CD4-positive, alpha-beta T cell treated with Interleukin-12 subunit alpha and Interleukin-12 subunit beta, for 1 hour (primary cell): ENCODE measurements around the gene POLE.

Source experiments
- DNase-seq: peaks from one replicate; pipeline ENCODE4 v3.0.0-alpha.2; 2020

Gene POLE, protein sequence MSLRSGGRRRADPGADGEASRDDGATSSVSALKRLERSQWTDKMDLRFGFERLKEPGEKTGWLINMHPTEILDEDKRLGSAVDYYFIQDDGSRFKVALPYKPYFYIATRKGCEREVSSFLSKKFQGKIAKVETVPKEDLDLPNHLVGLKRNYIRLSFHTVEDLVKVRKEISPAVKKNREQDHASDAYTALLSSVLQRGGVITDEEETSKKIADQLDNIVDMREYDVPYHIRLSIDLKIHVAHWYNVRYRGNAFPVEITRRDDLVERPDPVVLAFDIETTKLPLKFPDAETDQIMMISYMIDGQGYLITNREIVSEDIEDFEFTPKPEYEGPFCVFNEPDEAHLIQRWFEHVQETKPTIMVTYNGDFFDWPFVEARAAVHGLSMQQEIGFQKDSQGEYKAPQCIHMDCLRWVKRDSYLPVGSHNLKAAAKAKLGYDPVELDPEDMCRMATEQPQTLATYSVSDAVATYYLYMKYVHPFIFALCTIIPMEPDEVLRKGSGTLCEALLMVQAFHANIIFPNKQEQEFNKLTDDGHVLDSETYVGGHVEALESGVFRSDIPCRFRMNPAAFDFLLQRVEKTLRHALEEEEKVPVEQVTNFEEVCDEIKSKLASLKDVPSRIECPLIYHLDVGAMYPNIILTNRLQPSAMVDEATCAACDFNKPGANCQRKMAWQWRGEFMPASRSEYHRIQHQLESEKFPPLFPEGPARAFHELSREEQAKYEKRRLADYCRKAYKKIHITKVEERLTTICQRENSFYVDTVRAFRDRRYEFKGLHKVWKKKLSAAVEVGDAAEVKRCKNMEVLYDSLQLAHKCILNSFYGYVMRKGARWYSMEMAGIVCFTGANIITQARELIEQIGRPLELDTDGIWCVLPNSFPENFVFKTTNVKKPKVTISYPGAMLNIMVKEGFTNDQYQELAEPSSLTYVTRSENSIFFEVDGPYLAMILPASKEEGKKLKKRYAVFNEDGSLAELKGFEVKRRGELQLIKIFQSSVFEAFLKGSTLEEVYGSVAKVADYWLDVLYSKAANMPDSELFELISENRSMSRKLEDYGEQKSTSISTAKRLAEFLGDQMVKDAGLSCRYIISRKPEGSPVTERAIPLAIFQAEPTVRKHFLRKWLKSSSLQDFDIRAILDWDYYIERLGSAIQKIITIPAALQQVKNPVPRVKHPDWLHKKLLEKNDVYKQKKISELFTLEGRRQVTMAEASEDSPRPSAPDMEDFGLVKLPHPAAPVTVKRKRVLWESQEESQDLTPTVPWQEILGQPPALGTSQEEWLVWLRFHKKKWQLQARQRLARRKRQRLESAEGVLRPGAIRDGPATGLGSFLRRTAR (N-terminal part only)

DNA sequence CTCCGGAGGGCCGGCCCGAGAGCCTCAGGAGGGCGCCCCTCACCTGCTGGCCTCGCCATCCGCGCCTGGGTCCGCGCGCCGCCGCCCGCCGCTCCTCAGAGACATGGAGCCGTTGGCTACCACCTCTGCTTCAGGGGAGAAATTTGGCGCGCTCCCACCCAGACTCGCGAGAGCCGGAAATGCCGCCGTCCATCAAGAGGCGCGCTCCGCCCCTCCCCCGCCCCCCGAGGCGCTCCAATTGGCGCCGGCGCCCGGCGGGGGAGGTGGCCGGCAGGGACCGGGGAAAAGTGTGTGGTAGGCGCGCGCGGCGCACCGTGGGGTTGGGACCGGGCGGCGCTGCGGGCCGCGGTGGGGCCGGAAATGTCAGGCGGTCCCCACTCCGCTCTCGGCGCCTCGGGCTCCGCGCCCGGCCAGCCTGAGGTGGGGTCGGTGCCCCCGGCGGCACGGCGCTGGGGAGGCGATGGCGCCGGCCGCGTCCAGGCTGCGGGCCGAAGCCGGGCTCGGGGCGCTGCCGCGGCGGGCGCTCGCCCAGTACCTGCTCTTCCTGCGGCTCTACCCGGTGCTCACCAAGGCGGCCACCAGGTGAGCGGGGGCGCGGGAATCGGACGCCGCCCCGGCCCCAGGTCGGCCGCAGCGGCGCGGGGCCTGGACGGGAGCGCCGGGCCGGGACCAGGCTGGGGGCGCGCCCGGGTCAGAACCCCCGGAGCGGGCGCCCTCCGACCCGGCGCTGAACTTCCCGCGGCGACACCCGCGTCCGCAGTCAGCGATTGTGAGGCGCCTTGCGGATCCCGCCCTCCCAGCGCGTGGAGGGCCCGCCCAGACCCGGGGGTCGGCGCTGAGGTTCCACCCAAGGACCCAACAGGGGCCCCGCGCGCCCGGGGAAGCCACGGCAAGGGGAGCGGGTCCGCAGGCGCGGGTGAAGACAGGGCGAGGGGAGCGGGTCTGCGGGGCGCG lies at the start of gene POLE, which contains the start of gene PXMP2:
Gene POLE (minus strand): TSS at position 132 of the 954 bp plus-strand sequence. CDS start 27 bp downstream, at position 105.
Gene PXMP2 (plus strand): TSS at position 377 of the 954 bp plus-strand sequence. CDS start 84 bp downstream, at position 461.
- DNase-seq: peak; percentile 95

DNA sequence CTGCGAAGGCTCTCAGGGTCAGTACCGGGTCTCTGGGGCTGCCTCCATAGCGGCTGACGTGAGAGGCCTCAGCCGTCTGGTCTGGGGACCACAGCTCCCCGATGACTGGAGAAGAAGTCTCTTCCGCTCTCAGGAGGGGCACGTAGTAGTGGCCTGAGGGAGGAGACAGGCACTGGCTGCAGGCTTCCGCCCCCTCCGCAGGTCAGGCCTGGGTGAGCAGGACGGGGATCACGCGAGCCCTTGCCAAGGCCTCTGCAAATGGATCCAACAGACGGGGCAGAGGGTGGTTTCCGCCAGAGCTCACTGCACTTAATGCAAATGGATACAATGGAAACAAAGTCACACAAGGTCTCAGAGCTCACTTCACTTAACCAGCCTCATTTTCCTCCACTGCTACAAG lies 49.8 kb upstream of the POLE start:
- DNase-seq: no peak

DNA sequence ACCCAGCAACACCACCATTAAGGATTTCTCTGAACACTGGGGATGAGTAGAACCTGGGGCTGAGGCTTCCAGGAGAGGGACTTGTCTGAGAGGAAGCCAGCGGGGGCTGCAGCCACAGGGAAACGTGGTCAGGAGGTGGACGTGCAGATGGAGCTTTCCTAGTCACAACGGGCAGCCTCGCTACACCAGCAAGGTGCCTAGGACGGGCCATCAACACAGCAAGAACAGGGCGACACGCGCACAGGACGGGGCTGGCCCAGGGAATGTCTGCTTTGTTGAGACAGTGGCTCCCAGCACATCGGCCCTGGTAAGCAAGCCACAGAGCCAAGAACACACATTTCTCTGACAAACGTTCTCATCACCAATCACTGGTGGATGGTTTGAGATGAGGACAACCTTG lies 49.2 kb upstream of the POLE start:
- DNase-seq: no peak

DNA sequence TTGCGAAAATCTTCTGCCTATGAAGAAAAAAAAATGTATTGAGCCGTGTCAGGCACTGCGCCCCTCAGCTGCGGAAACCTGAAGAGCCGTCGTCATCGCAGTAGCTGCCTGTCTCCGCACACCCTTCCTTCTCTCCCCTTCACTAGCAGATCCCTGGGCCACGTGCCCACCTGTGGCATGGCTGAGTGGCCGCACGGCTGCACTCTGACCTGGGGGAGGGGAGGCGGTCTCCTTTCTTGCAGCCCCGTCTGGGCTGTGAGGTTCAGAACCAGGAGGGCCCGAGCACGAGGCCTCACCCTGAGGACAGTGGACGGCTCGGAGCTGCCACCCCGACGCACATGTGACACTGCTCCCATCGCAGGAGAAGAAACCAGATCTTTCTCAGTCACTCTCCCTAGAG lies 48.4 kb upstream of the POLE start:
- DNase-seq: no peak

DNA sequence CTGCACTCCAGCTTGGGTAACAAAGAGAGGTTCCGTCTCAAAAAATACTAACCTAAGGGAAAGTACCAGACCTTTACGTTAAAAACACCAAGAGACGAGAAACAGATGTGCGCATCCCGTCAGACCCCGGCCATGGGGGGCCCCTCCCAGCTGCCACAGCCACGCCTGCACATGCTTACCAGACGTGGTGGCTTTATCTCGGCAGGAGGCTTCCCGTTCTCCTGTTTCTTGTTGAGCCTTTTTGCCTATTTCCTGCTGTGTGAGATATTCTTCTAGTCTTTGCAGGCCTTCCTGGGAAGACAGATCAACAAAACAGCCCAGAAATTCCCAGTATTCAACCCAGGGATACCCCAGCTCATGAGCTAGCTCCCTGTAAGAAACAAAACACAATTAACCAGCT lies 47.1 kb upstream of the POLE start:
- DNase-seq: no peak

DNA sequence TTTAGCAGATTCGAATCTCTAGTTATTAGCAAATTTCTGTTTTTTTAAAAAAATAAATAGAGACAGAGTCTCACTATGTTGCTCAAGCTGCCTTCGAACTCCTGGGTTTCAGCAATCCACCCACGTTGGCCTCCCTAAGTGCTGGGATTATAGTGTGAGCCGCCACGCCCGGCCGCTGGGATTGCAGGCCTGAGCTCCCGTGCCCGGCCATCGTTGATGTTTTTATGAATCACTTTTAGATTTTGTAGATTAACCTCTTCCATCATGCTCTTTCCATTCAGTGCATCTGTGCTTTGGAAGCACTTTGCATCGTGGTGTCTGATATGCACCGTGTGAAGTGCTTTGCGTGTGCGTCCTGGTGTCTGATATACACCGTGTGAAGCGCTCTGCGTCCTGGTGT lies 44.4 kb upstream of the POLE start:
- no peak for DNase-seq

DNA sequence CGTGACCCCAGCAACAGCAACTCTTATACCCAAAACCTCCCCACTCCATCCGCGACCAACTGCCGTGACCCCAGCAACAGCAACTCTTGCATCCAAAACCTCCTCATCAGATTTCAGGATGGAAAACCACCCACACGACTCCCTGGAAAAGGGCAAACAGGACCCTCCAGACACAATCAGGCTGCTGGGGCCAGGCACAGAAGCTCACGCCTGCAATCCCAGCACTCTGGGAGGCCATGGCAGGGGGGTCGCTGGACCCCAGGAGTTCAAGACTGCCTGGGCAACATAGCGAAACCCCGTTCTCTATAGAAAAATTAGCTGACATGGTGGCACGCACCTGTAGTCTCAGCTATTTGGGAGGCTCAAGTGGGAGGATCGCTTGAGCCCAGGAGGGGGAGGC lies 43.2 kb upstream of the POLE start:
- DNase-seq: no peak

DNA sequence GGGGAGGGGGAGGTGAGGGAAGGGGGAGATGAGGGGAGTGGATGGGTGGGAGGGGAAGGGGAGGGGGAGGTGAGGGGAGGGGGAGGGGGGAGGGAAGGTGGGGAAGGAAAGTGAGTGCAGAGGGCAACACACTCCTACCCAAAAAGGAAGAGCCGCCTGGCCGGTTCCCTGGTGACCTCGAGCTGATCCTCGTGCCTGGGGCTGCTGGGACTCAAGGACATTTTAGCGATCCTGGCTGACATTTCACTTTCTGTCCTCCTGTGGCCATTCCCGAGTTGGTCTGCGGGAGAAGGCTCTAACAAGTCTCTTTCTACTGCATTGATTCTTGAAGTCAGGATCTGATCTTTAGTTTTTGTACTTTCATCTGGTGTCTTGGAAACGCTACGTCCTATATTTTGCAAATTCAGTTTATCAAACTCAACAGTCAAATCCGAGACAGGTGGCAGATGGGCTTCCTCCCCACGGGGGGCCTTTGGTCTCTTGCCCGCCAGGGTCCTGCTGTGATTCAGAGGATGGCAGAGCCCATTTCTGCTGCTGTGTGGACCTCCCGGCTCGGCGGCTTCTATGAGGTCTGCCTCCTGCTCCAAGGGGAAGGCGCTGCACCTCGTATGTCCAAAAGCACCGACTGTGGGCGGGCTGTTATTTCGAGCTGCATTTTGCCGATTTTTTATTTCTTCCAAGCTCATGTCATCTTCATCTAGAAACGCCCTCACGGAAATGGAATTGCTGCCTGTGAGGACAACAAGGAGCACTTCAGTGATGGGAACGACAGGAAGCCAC lies 42.6 kb upstream of the POLE start:
- no peak for DNase-seq

DNA sequence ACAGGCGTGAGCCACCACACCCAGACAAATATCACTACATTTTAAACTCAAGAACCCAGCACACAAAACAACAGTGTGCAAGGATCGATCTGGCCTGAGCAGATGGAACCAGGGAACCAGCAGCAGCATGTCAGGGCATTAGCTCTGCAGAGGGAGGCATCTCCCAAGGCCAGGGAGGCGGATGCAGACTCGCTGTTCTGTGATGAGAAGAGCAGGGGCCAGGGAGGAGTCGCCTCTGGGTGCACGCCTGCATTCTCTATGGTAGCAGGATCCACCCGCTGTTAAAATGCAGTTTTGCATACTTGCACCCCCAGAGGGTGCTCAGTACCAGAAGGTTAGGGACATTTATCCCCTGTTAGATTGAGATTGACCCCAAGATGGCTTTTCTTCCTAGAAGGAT lies 41.4 kb upstream of the POLE start:
- DNase-seq: no peak

DNA sequence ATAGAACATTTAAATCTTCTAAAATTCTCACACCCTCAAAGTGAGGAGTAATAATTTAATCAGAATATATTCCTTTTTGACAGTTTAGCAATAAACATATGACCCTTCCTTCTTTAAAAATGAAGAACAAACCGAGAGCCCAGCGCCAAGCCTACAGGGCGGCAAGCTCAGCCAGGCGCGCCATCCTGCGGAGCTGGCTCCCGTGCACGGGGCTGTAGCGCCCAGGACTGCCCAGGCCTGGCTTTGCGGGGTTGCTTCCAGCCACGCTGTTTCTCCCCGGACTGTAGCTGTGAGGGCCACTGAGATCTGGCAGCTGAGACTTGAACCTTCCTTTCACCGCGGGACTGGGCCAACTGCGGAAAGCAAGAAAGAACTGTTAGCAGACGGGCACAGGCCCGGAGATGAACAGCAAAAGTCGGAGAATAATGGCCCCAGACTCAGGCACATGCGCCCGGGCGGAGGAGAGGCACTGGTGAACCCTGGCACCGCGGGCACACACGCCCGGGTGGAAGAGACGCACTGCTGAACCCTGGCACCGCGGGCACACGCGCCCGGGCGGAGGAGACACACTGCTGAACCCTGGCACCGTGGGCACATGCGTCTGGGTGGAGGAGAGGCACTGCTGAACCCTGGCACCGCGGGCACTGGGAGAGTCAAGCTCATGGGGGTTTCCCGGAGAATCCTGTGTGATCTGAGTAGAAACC lies 40.1 kb upstream of the POLE start:
- DNase-seq: no peak

DNA sequence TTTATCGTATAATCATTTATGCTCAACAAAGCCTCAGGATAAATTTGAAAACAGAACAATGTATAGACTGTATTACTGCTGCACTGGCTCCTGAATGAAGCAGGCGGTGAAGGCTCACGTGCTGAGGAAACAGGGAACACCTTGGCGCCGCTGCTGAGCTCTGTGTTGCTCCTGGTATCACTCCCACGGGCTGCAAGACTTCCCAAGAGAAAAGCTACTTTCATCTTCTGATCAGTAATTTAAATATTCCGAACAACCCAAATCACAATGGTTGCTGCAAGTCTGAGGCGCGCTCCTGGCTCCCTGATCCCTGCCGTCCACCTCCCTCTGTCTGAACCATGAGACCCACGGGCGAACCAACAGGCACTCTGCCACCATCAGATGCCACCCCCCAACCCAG lies 39.2 kb upstream of the POLE start:
- DNase-seq: no peak

DNA sequence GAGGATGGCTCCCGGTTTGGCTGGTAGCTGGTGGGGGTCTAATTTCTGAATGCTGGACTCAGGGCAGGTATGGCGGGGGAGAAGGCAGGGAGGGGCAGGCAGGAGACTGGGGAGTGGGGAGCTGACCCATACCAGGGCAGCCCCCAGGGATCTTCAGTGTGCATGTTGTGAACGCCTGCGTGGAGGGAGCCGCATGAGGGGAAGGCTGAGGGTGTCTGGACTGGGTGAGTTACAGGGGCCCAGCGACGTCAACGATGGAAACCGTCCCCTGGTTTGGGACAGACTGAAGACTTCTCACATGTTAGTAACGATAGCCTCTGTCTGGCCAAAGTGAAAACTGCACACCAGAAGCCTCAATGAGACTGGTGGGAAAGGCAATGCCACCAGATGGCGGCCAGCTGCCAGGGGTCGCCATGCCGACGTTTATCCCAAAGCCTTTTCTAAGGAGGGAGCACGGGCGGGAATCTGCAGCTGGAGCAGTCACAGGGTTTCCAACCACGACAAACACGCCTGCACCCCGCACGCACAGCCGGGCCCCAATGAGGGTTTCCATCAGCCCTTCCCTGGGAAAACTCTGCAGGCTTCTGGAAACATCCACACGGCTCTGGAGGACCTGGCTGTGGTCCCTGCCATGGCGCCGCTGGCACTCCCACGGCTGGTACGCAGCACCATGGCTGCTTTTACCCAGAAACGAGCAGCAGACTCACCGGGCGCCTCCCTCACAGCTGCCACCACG lies 37.5 kb upstream of the POLE start:
- no peak for DNase-seq

DNA sequence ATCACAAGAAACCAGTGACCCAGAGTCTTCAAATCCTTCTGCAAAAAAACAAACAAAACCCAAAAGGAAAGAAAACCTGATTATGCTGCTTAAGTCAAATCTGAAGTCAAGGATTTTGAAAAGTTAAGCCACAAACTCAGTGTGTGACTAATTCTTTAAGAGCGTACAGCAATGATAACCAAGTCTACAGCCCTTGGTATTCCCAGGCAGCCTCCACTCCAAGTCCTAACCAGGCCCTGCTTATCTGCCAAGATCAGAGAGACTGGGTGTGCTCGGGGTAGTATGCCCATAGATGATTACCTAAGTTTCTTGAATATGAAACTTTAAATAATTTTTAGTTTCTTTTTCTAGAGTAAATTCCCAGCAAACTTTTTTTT lies 36.6 kb upstream of the POLE start:
- no peak for DNase-seq

DNA sequence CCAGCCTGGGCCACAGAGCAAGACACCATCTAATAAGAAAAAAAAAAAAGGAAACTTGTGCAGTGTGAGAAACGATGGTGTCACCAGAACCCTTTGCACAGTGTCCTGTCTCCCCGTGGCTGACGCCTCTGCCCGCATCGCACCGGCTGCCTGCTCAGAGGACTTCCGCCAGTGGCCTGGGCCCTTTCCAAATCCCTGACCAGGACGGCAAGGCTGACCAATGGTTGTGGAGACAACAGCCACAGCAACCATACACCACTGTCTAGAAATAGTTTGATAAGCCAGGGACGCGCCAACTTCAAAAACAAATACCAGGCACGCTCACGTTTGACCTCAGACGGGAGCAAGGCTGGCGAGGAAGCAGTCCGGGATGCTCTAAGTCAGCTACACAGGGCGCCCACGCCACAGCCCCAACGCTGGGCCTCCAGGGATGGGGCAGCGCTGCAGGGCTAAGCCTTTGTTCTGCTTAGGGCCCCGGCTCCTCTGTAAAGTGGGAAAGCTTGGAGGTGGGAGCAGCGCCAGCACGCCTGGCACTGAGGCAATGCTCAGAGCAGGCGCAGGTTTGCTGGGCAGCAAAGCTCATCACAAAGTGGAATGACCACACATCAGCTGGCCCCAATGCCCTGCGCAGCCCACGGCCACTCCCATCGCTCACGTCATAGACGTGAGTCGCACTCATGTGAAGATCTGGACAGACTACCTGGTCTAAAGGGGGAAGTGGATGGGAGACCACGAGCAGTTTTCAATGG lies 36.0 kb upstream of the POLE start:
- no peak for DNase-seq

DNA sequence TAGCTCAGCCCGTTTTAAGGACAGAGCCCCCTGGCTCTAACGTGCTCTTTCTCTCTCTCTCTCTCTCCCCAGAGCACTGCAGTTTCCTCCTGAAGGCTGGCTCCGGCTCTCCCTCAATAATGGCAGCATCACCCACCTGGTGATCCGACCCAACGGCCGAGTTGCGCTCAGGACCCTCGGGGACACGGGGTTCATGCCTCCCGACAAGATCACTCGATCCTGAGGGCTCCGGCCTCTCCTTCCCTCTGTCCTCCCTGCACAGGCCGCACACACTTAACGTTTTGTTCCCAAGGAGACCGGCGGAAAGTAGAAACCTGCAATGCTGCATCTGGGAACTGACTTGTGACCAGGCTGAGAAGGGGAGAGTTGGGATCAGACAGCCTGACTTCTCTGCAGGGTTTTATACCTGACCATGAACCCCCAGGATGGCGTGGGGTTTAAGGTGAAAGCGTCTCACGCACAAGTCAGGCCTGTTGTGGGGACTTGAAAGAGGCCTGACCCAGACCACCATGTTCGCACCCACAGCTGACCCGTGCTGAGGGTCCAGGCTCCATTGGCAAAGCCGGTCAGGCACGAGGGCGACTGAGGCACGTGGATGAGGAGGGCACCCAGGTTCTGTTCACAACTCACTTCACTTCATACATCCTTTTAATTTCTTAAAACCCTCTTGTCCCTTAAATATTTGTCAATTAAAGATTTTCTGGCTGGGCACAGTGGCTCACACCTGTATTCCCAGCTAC lies 33.6 kb upstream of the POLE start:
- DNase-seq: no peak

DNA sequence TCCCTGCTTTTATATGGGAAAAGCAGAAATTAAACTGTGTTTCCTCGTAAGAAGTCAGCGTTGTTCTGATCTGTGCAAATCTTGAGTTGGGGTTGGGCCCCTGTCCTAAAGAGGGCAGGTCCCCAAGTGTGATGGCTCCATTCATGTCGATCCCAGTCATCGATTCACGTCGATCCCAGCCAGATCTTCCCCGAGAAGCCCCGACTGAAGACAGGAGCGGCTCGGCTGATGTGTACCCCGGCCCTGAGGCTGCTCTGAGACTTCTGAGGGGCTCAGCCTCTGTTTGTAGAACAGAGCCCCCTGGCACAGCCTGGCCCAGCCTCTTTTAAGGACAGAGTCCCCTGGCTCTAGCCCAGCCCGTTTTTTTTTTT lies 32.8 kb upstream of the POLE start:
- DNase-seq: no peak

DNA sequence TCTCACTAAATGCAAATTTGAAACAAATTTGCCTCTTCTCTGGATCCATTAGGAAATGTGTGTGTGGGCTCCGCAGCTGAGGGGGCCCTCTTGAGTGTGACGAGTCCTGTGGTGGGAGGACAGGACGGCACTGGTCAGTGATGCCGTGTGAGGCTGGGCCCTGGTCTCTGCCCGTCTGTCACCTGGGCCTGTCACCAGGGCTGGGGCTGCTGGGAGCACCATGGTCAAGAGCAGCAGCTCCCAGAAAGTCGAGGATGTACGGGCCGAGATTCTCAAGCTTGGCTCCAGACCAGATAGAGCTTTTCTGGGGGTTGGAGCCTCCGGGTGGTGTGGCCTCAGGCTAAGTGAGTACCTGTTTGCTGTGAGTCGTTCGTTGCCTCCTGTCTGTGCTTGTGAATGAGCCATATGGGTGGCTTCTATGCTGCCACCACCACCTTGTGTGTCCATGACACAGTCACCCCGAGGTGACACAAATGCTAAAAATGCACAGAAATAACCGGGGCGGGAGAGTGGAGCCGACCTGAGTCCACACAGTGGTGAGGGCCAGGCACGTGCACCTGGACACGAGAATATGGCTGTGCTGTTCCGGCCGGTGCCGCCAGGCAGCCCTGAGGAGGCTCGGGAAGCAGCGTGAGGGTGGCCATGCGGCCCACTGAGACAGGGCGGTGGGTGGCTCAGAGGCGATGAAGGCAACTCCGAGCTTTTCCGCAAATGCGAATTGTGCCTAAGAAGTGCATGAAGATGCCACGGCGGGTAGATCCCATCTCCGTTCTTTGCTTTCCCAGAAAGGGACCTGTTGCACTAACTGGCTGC lies 32.2 kb upstream of the POLE start:
- DNase-seq: no peak
